ENCODE results near the gene ZSWIM5.
"Not testable (repeated sequence)": the region's sequence is repeated elsewhere in the genome, so short reads cannot be mapped to it uniquely, and the experiment has no call there.

ZSWIM5 gene

GRCh38 chr1:44999232-44999631, 207.2 kb downstream of the ZSWIM5 start:
- no peak for DNase-seq

- DNase-seq, result no peak
Measured at GRCh38 chr1:44995467-44996238, 210.8 kb downstream of the ZSWIM5 start.

- DNase-seq, result no peak
Measured at GRCh38 chr1:44994309-44994898, 212.0 kb downstream of the ZSWIM5 start.

GRCh38 chr1:44988531-44989156, 217.8 kb downstream of the ZSWIM5 start:
- DNase-seq, result no peak

- DNase-seq, result no peak
Measured at GRCh38 chr1:44985747-44986359, 220.6 kb downstream of the ZSWIM5 start.

- DNase-seq, result not testable (repeated sequence)
Measured at GRCh38 chr1:44977372-44977771, 229.0 kb downstream of the ZSWIM5 start.

GRCh38 chr1:44976252-44976651, 230.2 kb downstream of the ZSWIM5 start:
- no peak for DNase-seq

- DNase-seq, result no peak
Measured at GRCh38 chr1:44973645-44974044, 232.8 kb downstream of the ZSWIM5 start.

GRCh38 chr1:44970317-44970716, 236.1 kb downstream of the ZSWIM5 start:
- no peak for DNase-seq
